ENCODE measurements around the gene TNFRSF1A. TPM values are rescaled to one million over a fixed set of nuclear protein-coding genes. Genes with fewer than 3 reads are reported as not detected.
A peak's percentile ranks its signal among the peaks of the same experiment; 100 is the strongest.

Gene TNFRSF1A
- total and polyA plus RNA-seq, 2 of the 13 experiments (the other 11 are each of a cell fraction or from before 2014, with no cell fraction given) = 41.5 to 61.2 TPM

- TF ChIP-seq PAX8 (CRISPR knock-in tag; IDR thresholded peaks at IDR 0.05; ENCODE audit: borderline replicate concordance) (no peak), ZNF362 (CRISPR knock-in tag; IDR thresholded peaks at IDR 0.05; ENCODE audit: borderline replicate concordance) (peak; percentile 96), FOXC1 (CRISPR knock-in tag; IDR thresholded peaks at IDR 0.05; ENCODE audit: borderline replicate concordance) (no peak), NFIB (CRISPR knock-in tag; IDR thresholded peaks at IDR 0.05; ENCODE audit: borderline replicate concordance) (no peak), RBM22 (optimal IDR thresholded peaks at IDR 0.05; ENCODE audit: low read length) (no peak), PCBP1 (IDR thresholded peaks at IDR 0.05; ENCODE audit: borderline replicate concordance, low read depth, low read length) (no peak), BCL6 (CRISPR knock-in tag; IDR thresholded peaks at IDR 0.05) (peak; percentile 82), ZNF850 (CRISPR knock-in tag; conservative IDR thresholded peaks at IDR 0.05) (no peak), CEBPB (IDR thresholded peaks at IDR 0.05; ENCODE audit: borderline replicate concordance, low read depth, low read length) (peak; percentile 89), ZNF609 (CRISPR knock-in tag; IDR thresholded peaks at IDR 0.05; ENCODE audit: borderline replicate concordance) (0 out of 2 replicates have a peak, but pooled peaks have one; percentile 22), ASH2L (IDR thresholded peaks at IDR 0.05; ENCODE audit: insufficient read length, low read depth, low read length) (peak; percentile 72), GABPB1 (CRISPR knock-in tag; IDR thresholded peaks at IDR 0.05) (no peak), YEATS4 (CRISPR knock-in tag; IDR thresholded peaks at IDR 0.05; ENCODE audit: borderline replicate concordance) (no peak), THRA (CRISPR knock-in tag; IDR thresholded peaks at IDR 0.05; ENCODE audit: borderline replicate concordance) (0 out of 2 replicates have a peak, but pooled peaks have one; percentile 23), MAF1 (CRISPR knock-in tag; IDR thresholded peaks at IDR 0.05; ENCODE audit: borderline replicate concordance) (no peak), ZNF580 (CRISPR knock-in tag; IDR thresholded peaks at IDR 0.05; ENCODE audit: borderline replicate concordance, low read depth) (no peak)
Measured at GRCh38 chr12:6294156-6295093, 47.5 kb downstream of the TNFRSF1A start (continued).
